Sigmoid colon (tissue), 7 donors: Measurements from ENCODE around the gene CORO2B. TPM values are rescaled to one million over a fixed set of nuclear protein-coding genes. Genes with fewer than 3 reads are reported as not detected.
A peak's percentile ranks its signal among the peaks of the same experiment; 100 is the strongest.

Experiments
- DNase-seq: peaks from one replicate; pipeline ENCODE4 v3.0.0-alpha.2; 2019
- H3K27ac ChIP-seq, 4 donors: fragments of 200-600 bp; sonication (generic); one replicate each; pipeline ENCODE4 v1.5.1; 2016 to 2019; ENCODE audit warnings: mild to moderate bottlenecking in 1 of 4
- H3K27me3 ChIP-seq, 3 donors: fragments of 200-600 bp; sonication (generic); one replicate each; pipeline ENCODE4 v1.5.1; 2019; ENCODE audit warnings: mild to moderate bottlenecking in 1 of 3
- H3K36me3 ChIP-seq, 4 donors: fragments of 200-600 bp; sonication (generic); one replicate each; pipeline ENCODE4 v1.5.1; 2016 to 2019
- H3K4me1 ChIP-seq, 4 donors: fragments of 200-600 bp; sonication (generic); one replicate each; pipeline ENCODE4 v1.5.1; 2017 to 2019
- H3K4me3 ChIP-seq, 4 donors: fragments of 200-600 bp; sonication (generic); one replicate each; pipeline ENCODE4 v1.5.1; 2017 to 2019; ENCODE audit warnings: mild to moderate bottlenecking in 2 of 4, moderate library complexity in 1 of 4
- H3K9me3 ChIP-seq, 4 donors: fragments of 200-600 bp in 3 of 4; sonication (generic) in 3 of 4; one replicate each; pipeline versions ENCODE4 v1.5.1 to v1.6.1; 2013 to 2019
- CTCF ChIP-seq, 4 experiments: fragments of 450-650 bp in 3 of 4; fragments of 200-600 bp in 1 of 4; IDR thresholded peaks; one replicate each; pipeline ENCODE4 v1.5.1; 2016 to 2019; ENCODE audit warnings: antibody characterized with exemption in 4 of 4, mild to moderate bottlenecking in 3 of 4, moderate library complexity in 2 of 4
- EP300 ChIP-seq, 4 donors: sonication (generic); formaldehyde crosslinking; IDR thresholded peaks; one replicate each; pipeline ENCODE4 v1.6.1; 2017; ENCODE audit warnings: antibody characterized with exemption in 4 of 4
- POLR2A ChIP-seq, 2 donors: fragments of 450-650 bp; IDR thresholded peaks; one replicate each; pipeline ENCODE4 v1.6.1; 2016; ENCODE audit warnings: antibody characterized with exemption in 2 of 2, mild to moderate bottlenecking in 2 of 2, moderate library complexity in 2 of 2
- POLR2AphosphoS5 ChIP-seq, 4 donors: sonication (generic); formaldehyde crosslinking; IDR thresholded peaks; one replicate each; pipeline ENCODE4 v1.6.1; 2017; ENCODE audit warnings: antibody characterized with exemption in 4 of 4
- WGBS, 2 donors: extraction: QIAGEN DNeasy Blood & Tissue Kit; methylation state at CpG; one replicate each; pipeline ENCODE4 v1.1.7; 2013; 5-methylcytosine and 5-hydroxymethylcytosine counted together
- intact Hi-C: fragments of 100-400 bp; cut with DNase I; formaldehyde crosslinking; loops from one replicate; pipeline ENCODE4 v1.15.1; 2023
- polyA plus RNA-seq, 3 donors: library from polyadenylated mRNA; stranded (reverse); fragments of 200-250 nt; gene quantifications; one replicate each; pipeline ENCODE4 v1.2.3, GENCODE V29; 2013
- total RNA-seq, 4 donors: library from RNA; depleted of rRNA; stranded (reverse); fragments of >200 nt; gene quantifications; one replicate each; pipeline ENCODE4 v1.1.0, GENCODE V29; 2016
- donor health status: healthy with polysubstance abuse.
- donor health status: Bipolar disorder and iron deficiency.
- donor health status: healthy.

The CORO2B gene
- total and polyA plus RNA-seq, 7 donors: 0.46 to 3.9 (median 3.1) TPM

GRCh38 chr15:68556139-68556990 lies 22.4 kb upstream of the CORO2B start:
- Histone ChIP-seq H3K4me1 (peaks cover 0 to 13% (median 10%) of the 10 kb centered on the region in 4 donors), H3K9me3 (no peaks in the 10 kb centered on the region), H3K4me3 (no peak overlapping the region), H3K27me3 (peaks cover 3 to 43% (median 4%) of the 10 kb centered on the region in 3 donors), H3K36me3 (no peaks in the 10 kb centered on the region), H3K27ac (no peak overlapping the region)
- TF ChIP-seq CTCF (IDR thresholded peaks at IDR 0.05) (no peak), POLR2AphosphoS5 (IDR thresholded peaks at IDR 0.05) (no peak), POLR2A (IDR thresholded peaks at IDR 0.05) (no peak), EP300 (IDR thresholded peaks at IDR 0.05) (no peak)
- intact Hi-C loops: no loop called here
- DNase-seq: no peak
- WGBS, 2 donors: 81 to 90% methylated on average over 17 of the region's 17 CpGs

GRCh38 chr15:68557469-68558317 lies 21.1 kb upstream of the CORO2B start:
- no peaks in the 10 kb centered on the region for H3K36me3 ChIP-seq
- H3K9me3 ChIP-seq: no peaks in the 10 kb centered on the region
- H3K27me3 ChIP-seq: peaks cover 3 to 53% (median 4%) of the 10 kb centered on the region in 3 donors
- DNase-seq: no peak
- no peak for TF ChIP-seq EP300 (IDR thresholded peaks at IDR 0.05)
- no peak for TF ChIP-seq POLR2AphosphoS5 (IDR thresholded peaks at IDR 0.05)
- TF ChIP-seq CTCF (IDR thresholded peaks at IDR 0.05): no peak
- no peak for TF ChIP-seq POLR2A (IDR thresholded peaks at IDR 0.05)
- intact Hi-C loops: no loop called here
- WGBS, 2 donors: 83 to 94% methylated on average over 9 of the region's 9 CpGs
- H3K4me1 ChIP-seq: peaks cover 0 to 13% (median 10%) of the 10 kb centered on the region in 4 donors
- H3K4me3 ChIP-seq: no peak overlapping the region
- H3K27ac ChIP-seq: no peak overlapping the region

DNA sequence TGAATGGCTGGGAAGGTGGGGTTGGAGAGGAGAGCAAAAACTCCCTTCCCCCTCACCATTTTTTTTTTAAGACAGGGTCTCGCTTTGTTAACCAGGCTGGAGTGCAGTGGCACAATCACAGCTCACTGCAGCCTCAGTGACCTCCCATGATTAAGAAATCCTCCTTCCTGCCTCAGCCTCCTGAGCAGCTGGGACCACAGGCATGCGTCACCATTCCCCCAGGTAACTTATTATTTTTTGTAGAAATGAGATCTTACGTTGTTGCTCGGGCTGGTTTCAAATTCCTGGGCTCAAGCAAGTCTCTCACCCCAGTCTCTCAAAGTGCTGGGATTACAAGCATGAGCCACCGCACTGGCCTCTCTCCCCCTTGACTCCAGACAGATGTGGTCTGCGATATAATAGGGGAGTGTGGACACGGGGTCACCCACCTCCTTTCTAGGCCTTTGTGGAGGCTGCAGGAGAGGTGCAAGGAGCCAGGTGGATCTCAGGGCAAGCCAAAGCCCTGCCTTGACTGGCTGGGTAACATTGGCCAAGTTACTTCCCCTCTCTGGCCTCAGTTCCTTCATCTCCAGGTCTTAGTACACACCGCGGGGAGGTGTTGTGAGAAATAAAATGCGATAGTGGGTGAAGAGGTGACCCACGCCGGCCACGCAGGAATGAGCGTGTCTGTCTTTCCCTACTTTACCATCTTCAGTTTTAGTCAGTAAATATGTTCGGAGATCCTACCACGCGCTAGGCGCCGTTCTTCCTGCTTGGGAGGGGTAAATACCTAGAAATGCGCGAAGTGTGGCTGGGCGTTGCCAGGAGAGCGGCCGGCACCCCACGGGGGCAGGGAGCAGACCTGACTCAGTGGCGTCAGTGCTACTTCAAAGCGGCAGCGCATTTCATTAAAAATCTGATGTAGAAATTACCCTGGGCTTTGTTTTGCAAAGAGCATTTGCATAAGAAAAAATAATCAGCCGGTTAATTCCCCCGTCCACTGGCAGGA lies 20.2 kb upstream of the CORO2B start:
- Histone ChIP-seq H3K4me1 (peaks cover 0 to 13% (median 10%) of the 10 kb centered on the region in 4 donors), H3K36me3 (no peaks in the 10 kb centered on the region), H3K27ac (no peak overlapping the region), H3K27me3 (peaks cover 2 to 50% (median 4%) of the 10 kb centered on the region in 3 donors), H3K4me3 (peak overlapping the region in 3 of 4 donors; percentile 34 to 48 (median 41)), H3K9me3 (no peaks in the 10 kb centered on the region)
- no peak for TF ChIP-seq EP300 (IDR thresholded peaks at IDR 0.05)
- no peak for TF ChIP-seq POLR2A (IDR thresholded peaks at IDR 0.05)
- TF ChIP-seq CTCF (IDR thresholded peaks at IDR 0.05): no peak
- no peak for TF ChIP-seq POLR2AphosphoS5 (IDR thresholded peaks at IDR 0.05)
- peak; percentile 60 for DNase-seq
- intact Hi-C loops: loop anchor here (1.0 kb wide), 1 partner anchor 116 kb away; no protein-coding TSS in a partner anchor
- 25 to 36% methylated on average over 30 of the region's 30 CpGs for WGBS, 2 donors
